IMR-90 (cell line): ENCODE data around the gene GOLPH3L. TPM values are rescaled to one million over a fixed set of nuclear protein-coding genes. Genes with fewer than 3 reads are reported as not detected.

Source experiments
- ATAC-seq: fragments of 200-7000 bp; cut with Tn5 transposase; 2 replicates; pipeline ENCODE4 v1.9.1; 2020; ENCODE audit warnings: low read depth, mild to moderate bottlenecking, moderate library complexity
- BruUV-seq: library from RNA; stranded (reverse); fragments of 400-500 nt; replicated peaks from 2 replicates; lab custom pipeline; 2021; lab: Mats Ljungman, UMichigan
- CTCF ChIA-PET: fragments of 300-600 bp; formaldehyde crosslinking; extraction: SDS; loops from one replicate; lab custom pipeline; 2021; ENCODE audit warnings: antibody characterized with exemption; lab: Yijun Ruan, JAX
- POLR2A ChIA-PET: fragments of 300-600 bp; sonication (Branson Sonifier 250); formaldehyde crosslinking; loops from one replicate; lab custom pipeline; 2022; ENCODE audit warnings: antibody characterized with exemption; ENCODE audit not compliant: unreplicated experiment; lab: Charles Lee
- DNase-seq: peaks from one replicate; pipeline ENCODE4 v3.0.0; 2013
- H2AFZ ChIP-seq: replicated peaks from 2 replicates; pipeline ENCODE3; 2013; ENCODE audit warnings: low read length, mild to moderate bottlenecking; ENCODE audit not compliant: poor library complexity
- H2AK5ac ChIP-seq: 2 replicates; pipeline ENCODE4 v1.6.1; 2013; ENCODE audit warnings: low read depth, low read length, inconsistent platforms
- H2AK9ac ChIP-seq: replicated peaks from 2 replicates; pipeline ENCODE3; 2013; ENCODE audit warnings: mild to moderate bottlenecking, low read depth, low read length, moderate library complexity; ENCODE audit not compliant: poor library complexity
- H2BK120ac ChIP-seq: 2 replicates; pipeline ENCODE4 v1.6.1; 2013; ENCODE audit warnings: low read depth, low read length, inconsistent platforms
- H2BK15ac ChIP-seq: 3 replicates; pipeline ENCODE4 v1.6.1; 2013; ENCODE audit warnings: low read depth, low read length, inconsistent platforms
- H2BK20ac ChIP-seq: 2 replicates; pipeline ENCODE4 v1.6.1; 2013; ENCODE audit warnings: low read depth, mild to moderate bottlenecking, inconsistent platforms, low read length, moderate library complexity
- H2BK5ac ChIP-seq: 2 replicates; pipeline ENCODE4 v1.6.1; 2013; ENCODE audit warnings: mild to moderate bottlenecking, low read depth, low read length, inconsistent platforms; ENCODE audit not compliant: poor library complexity, severe bottlenecking
- H3K14ac ChIP-seq: replicated peaks from 2 replicates; pipeline ENCODE4 v1.6.1; 2013; ENCODE audit warnings: low read depth, low read length, inconsistent platforms
- H3K18ac ChIP-seq: 2 replicates; pipeline ENCODE4 v1.6.1; 2013; ENCODE audit warnings: low read depth, low read length, control low read depth
- H3K23ac ChIP-seq: 2 replicates; pipeline ENCODE4 v1.6.1; 2013; ENCODE audit warnings: low read depth, low read length, inconsistent platforms
- H3K27ac ChIP-seq: 2 replicates; pipeline ENCODE4 v1.5.1; 2013; ENCODE audit warnings: mild to moderate bottlenecking, control low read depth, low read length; ENCODE audit not compliant: insufficient read depth
- H3K27me3 ChIP-seq: 2 replicates; pipeline ENCODE4 v1.6.1; 2013; ENCODE audit warnings: low read length; ENCODE audit not compliant: control insufficient read depth, insufficient read depth
- H3K36me3 ChIP-seq: 2 replicates; pipeline ENCODE4 v1.6.1; 2013; ENCODE audit warnings: low read length, mixed read lengths; ENCODE audit not compliant: control insufficient read depth, insufficient read depth
- H3K4ac ChIP-seq: 2 replicates; pipeline ENCODE4 v1.6.1; 2013; ENCODE audit warnings: low read depth, low read length, inconsistent platforms
- H3K4me1 ChIP-seq: 2 replicates; pipeline ENCODE4 v1.6.1; 2013; ENCODE audit warnings: low read length, mixed read lengths; ENCODE audit not compliant: control insufficient read depth, insufficient read depth
- H3K4me2 ChIP-seq: 2 replicates; pipeline ENCODE4 v1.6.1; 2013; ENCODE audit warnings: low read depth, mild to moderate bottlenecking, control low read depth, low read length, moderate library complexity
- H3K4me3 ChIP-seq: 2 replicates; pipeline ENCODE4 v1.5.1; 2013; ENCODE audit warnings: low read depth, mild to moderate bottlenecking, control low read depth, low read length, moderate library complexity; ENCODE audit not compliant: insufficient read depth
- H3K56ac ChIP-seq: 2 replicates; pipeline ENCODE4 v1.6.1; 2013; ENCODE audit warnings: low read length, inconsistent platforms; ENCODE audit not compliant: insufficient read depth; ENCODE audit errors: extremely low read depth
- H3K79me1 ChIP-seq, 2 experiments: 2 replicates each; pipeline ENCODE4 v1.6.1; 2013; ENCODE audit warnings: low read length in 2 of 2, inconsistent platforms in 1 of 2, low read depth in 1 of 2
- H3K9ac ChIP-seq: 2 replicates; pipeline ENCODE4 v1.6.1; 2013; ENCODE audit warnings: low read depth, low read length, control low read depth
- H3K9me1 ChIP-seq: 2 replicates; pipeline ENCODE4 v1.6.1; 2013; ENCODE audit warnings: low read length, inconsistent platforms; ENCODE audit not compliant: insufficient read depth
- H3K9me3 ChIP-seq: 2 replicates; pipeline ENCODE4 v1.6.1; 2013; ENCODE audit warnings: low read length; ENCODE audit not compliant: control insufficient read depth, insufficient read depth
- H4K20me1 ChIP-seq: 2 replicates; pipeline ENCODE4 v1.6.1; 2013; ENCODE audit warnings: low read length, inconsistent platforms; ENCODE audit not compliant: insufficient read depth
- H4K5ac ChIP-seq: 2 replicates; pipeline ENCODE4 v1.6.1; 2013; ENCODE audit warnings: mild to moderate bottlenecking, low read depth, low read length, control low read depth
- H4K8ac ChIP-seq, 2 experiments: 2 replicates each; pipeline ENCODE4 v1.6.1; 2013; ENCODE audit warnings: low read depth in 2 of 2, low read length in 2 of 2, control low read depth in 1 of 2, inconsistent platforms in 1 of 2
- H4K91ac ChIP-seq: 2 replicates; pipeline ENCODE4 v1.6.1; 2013; ENCODE audit warnings: low read depth, low read length, inconsistent platforms; ENCODE audit not compliant: insufficient read depth
- CHD1 ChIP-seq: IDR thresholded peaks from 2 replicates; pipeline ENCODE4 v1.6.1; 2012; ENCODE audit warnings: low read depth, low read length, improper control_type of control experiment
- CTCF ChIP-seq: conservative IDR thresholded peaks from 2 replicates; pipeline ENCODE4 v1.5.1; 2012; ENCODE audit warnings: mild to moderate bottlenecking, low read depth, low read length, improper control_type of control experiment
- ELK1 ChIP-seq: fragments of 150-350 bp; IDR thresholded peaks from 2 replicates; pipeline ENCODE4 v1.6.1; 2016; ENCODE audit warnings: low read depth, mild to moderate bottlenecking, low read length, moderate library complexity, borderline replicate concordance
- MAFK ChIP-seq: IDR thresholded peaks from 2 replicates; pipeline ENCODE4 v1.6.1; 2012; ENCODE audit warnings: low read depth, low read length, improper control_type of control experiment
- MAZ ChIP-seq: IDR thresholded peaks from 2 replicates; pipeline ENCODE4 v1.6.1; 2012; ENCODE audit warnings: low read depth, mild to moderate bottlenecking, low read length, improper control_type of control experiment, moderate library complexity, borderline replicate concordance
- POLR2A ChIP-seq: IDR thresholded peaks from 2 replicates; pipeline ENCODE4 v1.6.1; 2012; ENCODE audit warnings: mild to moderate bottlenecking, low read depth, low read length
- RAD21 ChIP-seq: IDR thresholded peaks from 2 replicates; pipeline ENCODE4 v1.6.1; 2012; ENCODE audit warnings: low read length, improper control_type of control experiment
- RCOR1 ChIP-seq: IDR thresholded peaks from 2 replicates; pipeline ENCODE4 v1.6.1; 2012; ENCODE audit warnings: mild to moderate bottlenecking, low read length, improper control_type of control experiment; ENCODE audit not compliant: insufficient replicate concordance
- RFX5 ChIP-seq: IDR thresholded peaks from 2 replicates; pipeline ENCODE4 v1.8.0; 2012; ENCODE audit warnings: low read depth, mild to moderate bottlenecking, low read length, moderate library complexity
- SMC3 ChIP-seq: fragments of 150-350 bp; IDR thresholded peaks from 2 replicates; pipeline ENCODE4 v1.6.1; 2016; ENCODE audit warnings: low read depth, mild to moderate bottlenecking, antibody characterized with exemption, low read length, moderate library complexity
- USF2 ChIP-seq: fragments of 150-350 bp; IDR thresholded peaks from 2 replicates; pipeline ENCODE4 v1.6.1; 2017; ENCODE audit warnings: mild to moderate bottlenecking, antibody characterized with exemption, low read length, low read depth
- WGBS, 2 experiments: methylation state at CpG; one replicate each; pipeline versions ENCODE4 v1.1.5 to v1.1.7; 2013; ENCODE audit warnings: missing lambda C conversion rate in 2 of 2; ENCODE audit not compliant: insufficient read length in 1 of 2; ENCODE audit errors: extremely low coverage in 2 of 2; 5-methylcytosine and 5-hydroxymethylcytosine counted together
- dilution Hi-C: fragments of 300-500 bp; cut with HindIII; formaldehyde crosslinking; loops from one replicate; pipeline ENCODE4 v1.14.3; 2018; ENCODE audit warnings: low sequenced_read_pairs; ENCODE audit not compliant: unreplicated experiment
- in situ Hi-C: fragments of 300-500 bp; cut with MboI; formaldehyde crosslinking; loops from 3 replicates; pipeline ENCODE4 v1.14.3; 2019; ENCODE audit warnings: low sequenced_read_pairs, inconsistent platforms, mixed read lengths
- intact Hi-C: fragments of 100-400 bp; cut with micrococcal nuclease; formaldehyde crosslinking; loops from 2 replicates; pipeline ENCODE4 v1.10.0; 2022
- polyA plus RNA-seq, 3 experiments: library from polyadenylated mRNA; depleted of rRNA; stranded (reverse); fragments of >200 nt; gene quantifications; 2 replicates each; pipeline ENCODE4 v1.2.3, GENCODE V29; 2012; ENCODE audit warnings: low replicate concordance in 1 of 3
- total RNA-seq: library from RNA; depleted of rRNA; stranded (reverse); fragments of >200 nt; gene quantifications from 2 replicates; pipeline ENCODE4 v1.2.3, GENCODE V29; 2012

The GOLPH3L gene
- total and polyA plus RNA-seq, 2 of the 4 experiments (the other 2 are of a cell fraction), result 9.5 to 11.0 TPM

- Histone ChIP-seq H2BK20ac (peak overlapping the region; percentile 76), H3K9ac (no peak overlapping the region), H4K5ac (0 out of 2 replicates have a peak overlapping the region, but pooled peaks have one; percentile 28), H2AFZ (no peak overlapping the region), H3K79me1 (peaks cover 13 to 47% of the 10 kb centered on the region in 2 experiments), H2AK9ac (no peak overlapping the region), H3K27ac (peak overlapping the region; percentile 67), H3K9me1 (0 out of 2 replicates have a peak, but pooled peaks cover 2% of the 10 kb centered on the region), H3K4me2 (no peak overlapping the region), H3K9me3 (no peaks in the 10 kb centered on the region), H2BK120ac (peak overlapping the region; percentile 75; the same call in 1 of the 2 replicates), H3K4ac (peak overlapping the region; percentile 70), H3K14ac (peak overlapping the region; percentile 50), H2BK5ac (peak overlapping the region; percentile 94), H2BK15ac (peak overlapping the region; percentile 97; the same call in 2 of the 3 replicates), H3K36me3 (peaks cover 4% of the 10 kb centered on the region), H4K20me1 (peaks cover 3% of the 10 kb centered on the region; the same call in 1 of the 2 replicates), H2AK5ac (peak overlapping the region; percentile 98), H4K8ac (peak overlapping the region; percentile 58 to 59), H3K56ac (peak overlapping the region; percentile 39; the same call in 1 of the 2 replicates), H3K4me3 (no peak overlapping the region), H3K4me1 (peaks cover 14% of the 10 kb centered on the region), H3K27me3 (no peaks in the 10 kb centered on the region), H3K18ac (peak overlapping the region; percentile 76; the same call in 1 of the 2 replicates), H4K91ac (peak overlapping the region; percentile 49), H3K23ac (peak overlapping the region; percentile 89; the same call in 1 of the 2 replicates)
- no peak for DNase-seq
- no CpG with 5 or more reads among the region's 3 CpGs for WGBS, 2 experiments
- BruUV-seq, result TSS peak; percentile 96
- intact Hi-C loops (no loop called here), in situ Hi-C loops (loop anchor here (5.0 kb wide), 1 partner anchor 35 kb away; the partner anchor contains the start of gene MCL1), dilution Hi-C loops (no loop called here)
- CTCF ChIA-PET, result interaction anchor here (1.4 kb wide), 1 partner anchor 201 kb away, joined by 3 read pairs; no protein-coding TSS in a partner anchor
- POLR2A ChIA-PET, result no interaction called here
- ATAC-seq, result no peak
- TF ChIP-seq SMC3 (no peak), RFX5 (no peak), MAZ (no peak), USF2 (no peak), RCOR1 (no peak), MAFK (no peak), POLR2A (no peak), CHD1 (no peak), CTCF (no peak), RAD21 (no peak), ELK1 (no peak)
Observed at GRCh38 chr1:150612014-150612345, 85.0 kb downstream of the GOLPH3L start.
